NCI-H345 (cell line): ENCODE data around the gene ABAT.
"Not testable (repeated sequence)": the region's sequence is repeated elsewhere in the genome, so short reads cannot be mapped to it uniquely, and the experiment has no call there.

ENCODE experiments used
- DNase-seq: peaks from one replicate; lab custom pipeline; 2025; lab: John Stamatoyannopoulos, UW

The ABAT gene

DNA sequence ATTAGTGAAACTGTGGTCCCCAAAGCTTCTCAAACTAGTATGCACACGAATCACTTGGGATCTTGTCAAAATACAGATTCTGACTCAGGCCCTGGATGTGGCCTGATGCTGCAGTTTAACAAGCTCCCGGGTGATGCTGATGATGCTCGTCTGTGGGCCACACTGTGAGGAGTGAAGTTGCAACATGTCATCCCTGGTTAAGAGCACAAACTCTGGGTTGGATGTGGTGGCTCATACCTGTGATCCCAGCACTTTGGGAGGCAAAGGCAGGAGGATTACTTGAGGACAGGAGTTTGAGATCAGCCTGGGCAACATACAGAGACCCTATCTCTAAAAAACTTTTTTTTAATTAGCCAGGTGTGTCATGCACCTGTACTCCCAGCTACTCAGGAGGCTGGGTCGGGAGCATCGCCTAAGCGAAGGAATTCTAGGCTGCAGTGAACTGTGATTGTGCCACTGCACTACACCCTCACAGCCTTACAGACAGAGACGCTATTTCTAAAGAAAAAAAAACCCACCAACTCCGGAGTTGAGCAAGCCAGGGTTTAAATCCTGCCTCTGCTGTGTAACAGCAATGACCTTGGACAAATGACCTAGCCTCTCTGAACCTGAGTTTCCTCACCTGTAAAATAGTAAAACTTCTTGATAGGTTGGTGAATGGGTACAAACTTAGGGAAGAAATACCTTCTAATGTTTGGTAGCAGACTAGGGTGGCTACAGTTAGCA is 24.4 kb upstream of the ABAT start:
- no peak for DNase-seq

DNA sequence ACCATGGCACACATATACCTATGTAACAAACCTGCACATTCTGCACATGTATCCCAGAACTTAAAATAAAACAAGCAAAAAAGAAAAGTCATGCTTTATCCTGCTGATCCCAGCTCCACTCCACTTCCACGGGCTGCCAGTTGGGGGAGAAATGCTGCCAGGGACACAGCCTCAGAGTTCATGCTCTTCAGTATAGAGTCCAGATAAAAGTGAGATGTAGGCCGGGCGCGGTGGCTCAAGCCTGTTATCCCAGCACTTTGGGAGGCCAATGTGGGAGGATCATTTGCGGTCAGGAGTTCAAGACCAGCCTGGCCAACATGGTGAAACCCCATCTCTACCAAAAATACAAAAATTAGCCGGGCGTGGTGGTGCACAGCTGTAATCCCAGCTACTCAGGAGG is 22.5 kb upstream of the ABAT start:
- DNase-seq = not testable (repeated sequence)

DNA sequence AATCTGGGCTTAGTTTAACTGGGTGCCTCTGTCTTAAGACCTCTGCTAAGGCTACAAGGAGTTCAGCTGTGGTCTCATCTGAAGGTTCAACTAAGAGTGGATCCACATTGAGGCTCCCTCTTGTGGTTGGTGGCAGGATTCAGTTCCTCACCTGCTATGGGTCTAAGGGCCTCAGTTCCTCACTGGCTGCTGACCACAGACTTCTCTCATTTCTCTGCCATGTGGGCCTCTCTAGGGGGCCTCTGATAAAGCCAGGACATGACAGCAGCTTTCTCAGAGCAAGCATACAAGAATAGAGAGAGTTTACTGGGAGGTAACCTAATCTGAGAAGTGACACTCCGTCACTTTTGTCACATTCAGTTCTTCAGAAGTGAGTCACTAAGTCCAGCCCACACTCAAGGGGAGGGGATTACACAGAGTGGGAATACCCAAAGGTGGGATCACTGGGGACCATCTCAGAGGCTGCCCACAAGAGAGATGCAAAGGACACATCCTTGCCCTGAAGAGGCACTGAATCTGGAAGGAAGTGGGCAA is 19.2 kb upstream of the ABAT start:
- DNase-seq = peak; percentile 45

DNA sequence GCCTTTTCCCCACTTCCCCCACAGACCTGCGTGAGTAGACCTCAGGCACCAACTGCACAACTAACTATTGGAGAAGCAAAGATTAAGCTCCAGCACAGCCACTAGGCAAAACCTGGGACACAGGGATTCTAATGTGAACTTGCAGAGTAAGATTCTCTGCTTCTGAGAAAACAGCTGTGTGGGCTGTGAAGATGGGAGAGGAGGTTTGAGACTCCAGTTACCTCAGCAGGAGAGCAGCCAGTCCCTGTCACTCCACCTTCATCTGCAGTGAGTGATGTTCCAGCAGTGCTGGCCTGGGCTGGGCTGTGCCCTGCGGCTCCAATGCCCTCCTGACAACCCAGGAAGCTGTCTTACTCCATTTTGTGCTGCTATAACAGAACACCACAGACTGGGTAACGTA is 18.0 kb upstream of the ABAT start:
- no peak for DNase-seq

DNA sequence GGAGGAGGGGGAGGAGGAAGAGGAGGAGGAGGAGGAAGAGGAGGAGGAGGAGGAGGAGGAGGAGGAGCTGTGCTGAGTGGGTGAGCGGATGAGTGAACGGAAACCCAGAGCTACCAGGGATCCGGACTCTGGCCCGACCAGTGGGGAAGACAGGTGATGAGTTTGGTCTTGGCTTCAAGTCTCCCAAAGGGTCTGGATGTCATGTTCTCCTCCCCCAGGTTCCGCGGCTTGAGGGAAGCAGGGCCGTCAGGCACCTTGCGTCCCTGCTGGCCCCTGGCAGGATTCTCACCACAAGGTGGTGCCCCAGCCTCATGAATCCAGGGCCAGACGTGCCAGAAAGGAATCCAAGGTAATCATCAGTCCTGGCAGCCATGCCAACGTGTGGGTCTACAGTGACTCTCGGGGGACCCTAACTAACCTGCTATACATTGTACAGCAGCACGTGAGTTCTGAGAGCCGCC is 13.5 kb upstream of the ABAT start:
- DNase-seq = peak; percentile 75

DNA sequence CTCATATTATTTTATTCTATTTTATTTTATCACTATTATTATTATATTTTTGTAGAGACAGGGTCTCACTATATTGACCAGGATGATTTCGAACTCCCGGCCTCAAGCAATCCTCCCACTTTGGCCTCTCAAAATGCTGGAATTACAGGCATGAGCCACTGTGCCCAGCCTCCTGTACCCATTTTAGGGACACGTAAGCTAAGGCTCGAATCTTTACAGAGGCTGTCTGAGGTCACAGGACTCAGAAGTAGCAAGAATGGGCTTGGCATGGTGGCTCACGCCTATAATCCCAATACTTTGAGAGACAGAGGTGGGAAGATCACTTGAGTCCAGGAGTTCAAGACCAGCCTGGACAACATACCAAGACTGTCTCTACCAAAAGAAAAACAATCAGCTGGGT is 12.7 kb upstream of the ABAT start:
- no peak for DNase-seq

DNA sequence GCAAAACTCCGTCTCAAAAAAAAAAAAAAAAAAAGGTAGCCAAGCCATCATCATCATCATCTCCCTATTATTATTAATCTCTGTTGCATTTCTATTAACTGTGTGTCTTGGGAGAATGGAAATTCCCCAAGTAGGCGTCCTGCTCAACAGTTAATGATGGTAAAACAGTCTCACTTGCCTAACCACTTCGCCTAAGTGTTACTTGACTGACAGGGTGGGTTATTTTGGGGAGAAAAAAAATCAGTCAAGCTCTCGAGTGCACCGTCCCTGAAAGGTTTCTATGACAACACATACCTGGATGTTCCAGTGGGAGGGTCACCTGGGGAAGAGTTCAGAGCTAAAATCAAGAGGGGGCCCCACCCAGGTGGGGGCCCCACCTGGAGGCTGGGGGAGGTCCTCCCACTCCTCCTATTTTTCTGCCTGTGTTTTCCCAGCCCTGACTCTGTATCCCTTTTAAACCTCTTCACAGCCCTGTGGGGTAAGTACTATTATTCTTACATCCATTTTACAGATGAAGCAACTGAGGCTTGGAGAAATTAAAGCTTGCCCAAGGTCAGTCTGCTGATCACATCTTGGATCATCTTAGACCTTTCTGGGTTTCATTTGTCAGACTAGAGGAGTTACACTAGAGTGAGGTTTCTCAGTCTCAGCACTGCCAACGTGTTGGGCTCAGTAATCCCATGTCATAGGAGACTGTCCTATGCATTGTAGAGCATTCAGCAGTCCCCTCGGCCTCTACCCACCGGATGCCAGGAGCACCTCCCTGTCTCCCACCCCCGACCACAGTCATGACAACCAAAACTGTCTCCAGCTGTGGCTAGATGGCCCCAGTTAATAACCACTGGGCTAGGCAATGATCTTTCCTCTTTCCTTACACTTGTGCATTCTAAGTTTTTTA is 11.0 kb upstream of the ABAT start:
- no peak for DNase-seq

DNA sequence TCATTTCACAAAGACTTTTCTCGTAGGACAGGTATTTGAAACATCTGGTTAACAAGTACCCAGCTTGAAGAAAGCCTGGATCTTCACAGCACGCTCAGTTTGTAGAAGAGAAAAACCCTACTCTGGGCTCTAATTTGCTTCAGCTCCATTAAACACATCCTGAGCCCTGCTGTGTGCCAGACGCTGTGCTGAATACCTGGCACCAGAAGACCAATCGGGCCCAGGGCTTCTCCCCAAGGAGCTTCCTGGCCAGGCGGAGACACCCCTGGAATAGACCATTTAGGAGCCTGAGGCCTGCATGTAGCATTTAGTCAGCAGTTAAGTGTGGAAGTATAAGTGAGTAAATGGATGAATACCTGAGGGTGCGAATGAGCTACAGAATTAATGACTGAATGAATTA is 8.9 kb upstream of the ABAT start:
- DNase-seq = no peak

DNA sequence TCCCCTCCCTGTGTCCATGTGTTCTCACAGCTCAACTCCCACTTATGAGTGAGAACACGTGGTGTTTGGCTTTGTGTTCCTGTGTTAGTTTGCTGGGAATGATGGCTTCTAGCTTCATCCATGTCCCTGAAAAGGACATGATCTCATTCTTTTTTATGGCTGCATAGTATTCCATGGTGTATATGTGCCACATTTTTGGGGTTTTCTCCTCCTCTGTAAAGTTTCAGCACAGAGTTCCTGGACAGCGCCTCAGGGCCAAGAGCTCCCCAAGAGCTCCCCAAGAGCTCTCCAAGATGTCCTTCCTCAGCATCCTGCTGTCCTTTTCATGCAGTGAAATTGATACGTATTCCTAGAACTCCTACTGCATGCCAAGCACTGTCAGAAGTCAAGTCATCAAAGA is 6.9 kb upstream of the ABAT start:
- no peak for DNase-seq

DNA sequence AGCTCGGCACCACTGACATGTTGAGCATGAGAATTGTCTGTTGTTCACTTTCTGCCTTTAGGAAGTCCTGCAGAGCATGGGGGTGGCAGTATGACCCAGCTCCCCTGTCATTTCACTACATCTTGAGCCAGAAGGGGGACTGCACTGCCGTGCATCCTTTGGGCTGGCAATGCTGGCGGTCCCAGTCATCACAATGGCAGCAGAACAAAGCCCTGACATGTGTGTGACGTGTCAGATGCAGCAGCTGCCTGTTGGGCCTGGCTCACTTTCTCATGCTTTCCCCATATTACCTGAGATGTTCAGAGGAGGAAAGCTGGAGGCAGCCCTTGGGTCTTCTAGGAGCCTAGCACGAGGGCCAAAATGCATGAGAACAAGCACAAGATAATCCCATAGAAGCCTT is 6.3 kb upstream of the ABAT start:
- DNase-seq = no peak

DNA sequence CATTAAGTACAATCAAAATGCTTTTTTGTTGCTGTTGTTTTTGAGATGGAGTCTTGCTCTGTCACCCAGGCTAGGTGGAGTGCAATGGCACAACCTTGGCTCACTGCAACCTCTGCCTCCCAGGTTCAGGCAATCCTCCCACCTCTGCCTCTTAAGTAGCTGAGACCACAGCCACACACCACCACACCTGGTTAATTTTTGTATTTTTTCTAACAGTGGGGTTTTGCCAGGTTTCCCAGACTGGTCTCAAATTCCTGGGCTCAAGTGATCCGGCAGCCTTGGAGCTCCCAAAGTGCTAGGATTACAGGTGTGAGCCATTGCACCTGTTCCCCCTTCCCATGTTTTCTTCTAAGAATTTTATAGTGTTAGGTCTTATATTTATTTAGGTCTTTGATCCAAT is 4.9 kb upstream of the ABAT start:
- no peak for DNase-seq

DNA sequence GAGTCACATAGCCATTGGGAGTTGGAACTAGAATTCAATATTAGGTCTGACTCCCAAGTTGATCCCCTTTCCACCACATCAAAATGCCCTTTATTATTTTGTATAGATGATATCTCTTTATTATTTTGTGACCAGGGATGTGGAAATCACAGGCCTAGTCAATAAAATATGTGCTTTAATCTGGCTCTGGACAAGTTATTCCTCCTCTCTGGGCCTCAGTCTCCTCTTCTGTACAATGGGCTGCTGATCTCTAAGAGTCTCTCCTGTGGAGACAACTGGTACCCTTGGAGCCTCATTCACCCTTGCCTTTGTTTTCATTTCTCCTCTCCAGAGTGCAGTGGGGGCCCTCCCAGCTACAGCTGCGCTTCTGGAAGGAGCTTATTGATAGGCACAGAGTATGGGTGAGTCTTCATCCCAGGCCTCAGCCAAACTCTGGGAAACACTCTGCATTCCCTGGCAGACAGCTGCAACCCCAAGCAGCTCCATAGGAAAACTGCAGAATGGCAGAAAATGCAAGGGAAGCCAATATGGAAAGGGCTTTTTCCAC is 4.3 kb upstream of the ABAT start:
- no peak for DNase-seq

DNA sequence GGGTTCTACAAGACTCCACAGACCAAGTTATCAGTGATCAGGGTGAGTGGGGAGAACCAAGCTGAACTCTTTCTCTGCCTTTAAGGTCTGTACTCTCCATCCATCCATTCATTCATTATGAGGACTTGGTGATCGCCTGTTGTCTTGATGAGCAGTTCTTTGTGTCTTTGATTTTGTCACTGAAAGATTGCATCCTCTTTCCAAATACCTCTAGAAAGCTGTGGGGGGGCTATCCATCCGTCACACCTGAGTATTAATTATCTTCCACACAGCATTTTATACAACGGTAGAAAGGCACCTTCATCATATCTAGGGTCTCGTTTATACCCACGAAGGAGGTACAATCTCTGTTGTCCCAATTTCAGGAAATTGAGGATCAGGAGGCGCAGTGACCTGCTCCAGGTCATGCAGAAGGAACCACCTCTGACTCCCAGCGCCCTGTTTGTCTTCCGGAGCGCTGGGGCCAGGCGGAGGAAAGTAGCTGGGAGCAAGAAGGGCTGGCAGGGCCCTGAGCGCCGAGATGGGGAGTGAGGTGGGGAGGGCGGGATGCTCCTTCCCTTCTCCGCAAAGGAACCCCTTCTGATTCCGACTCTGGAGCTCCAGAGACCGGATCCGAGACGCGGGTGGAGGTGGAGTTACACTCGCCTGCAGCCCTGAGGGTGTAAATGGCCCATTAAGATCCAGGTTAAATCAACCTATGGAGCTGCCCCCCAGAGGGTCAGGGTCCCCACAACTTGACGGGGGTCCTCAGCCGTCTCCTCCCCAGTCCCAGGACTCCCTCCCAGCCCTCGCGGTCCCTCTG is 605 bp upstream of the ABAT start:
- peak; percentile 62 for DNase-seq

DNA sequence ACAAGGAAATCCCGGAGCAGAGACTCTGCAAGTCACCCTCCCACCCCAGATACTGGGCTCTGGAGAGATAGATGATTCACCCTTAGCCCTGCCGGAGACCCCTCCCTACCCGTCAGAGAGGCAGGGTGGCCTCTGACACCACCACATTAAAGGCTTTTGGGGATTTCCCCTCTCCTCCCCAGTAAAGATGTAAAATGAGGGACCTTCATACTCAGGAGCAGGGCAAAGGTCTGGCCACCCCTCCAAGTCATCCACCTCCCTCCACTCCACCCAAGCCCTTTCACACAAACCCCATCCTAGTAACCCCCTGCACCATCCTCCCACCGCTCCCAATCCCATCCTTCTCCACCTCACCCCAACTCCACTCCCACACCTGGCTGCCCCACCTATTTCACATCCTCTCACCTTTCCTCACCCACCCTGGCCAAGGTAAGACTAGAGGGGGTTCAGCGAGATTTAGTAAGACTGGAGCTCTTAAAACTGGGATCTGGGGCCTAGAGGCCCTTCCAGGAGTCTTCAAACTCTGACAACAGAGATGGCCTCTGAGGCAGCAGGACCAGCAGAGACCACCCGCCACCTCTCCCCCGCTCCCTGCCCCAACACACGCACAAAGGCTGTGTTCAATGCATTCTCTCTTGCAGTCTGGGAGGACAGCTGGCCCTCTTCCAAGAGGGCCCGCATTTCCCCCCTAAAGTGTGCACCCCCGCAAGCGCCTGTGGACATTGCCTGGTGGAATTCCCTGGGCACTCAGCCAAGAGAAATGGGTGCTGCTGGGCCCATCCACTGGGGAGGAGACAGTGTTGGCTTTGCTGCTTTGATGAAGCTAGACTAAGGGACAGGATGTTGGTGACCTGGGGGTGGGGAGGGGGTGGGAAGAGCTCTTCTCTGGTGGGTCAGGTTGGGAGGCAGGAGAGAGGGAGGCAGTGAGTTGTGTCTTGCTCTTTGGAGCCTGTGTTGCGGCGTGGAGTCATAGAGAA is 1.1 kb downstream of the ABAT start:
- DNase-seq = peak; percentile 32

DNA sequence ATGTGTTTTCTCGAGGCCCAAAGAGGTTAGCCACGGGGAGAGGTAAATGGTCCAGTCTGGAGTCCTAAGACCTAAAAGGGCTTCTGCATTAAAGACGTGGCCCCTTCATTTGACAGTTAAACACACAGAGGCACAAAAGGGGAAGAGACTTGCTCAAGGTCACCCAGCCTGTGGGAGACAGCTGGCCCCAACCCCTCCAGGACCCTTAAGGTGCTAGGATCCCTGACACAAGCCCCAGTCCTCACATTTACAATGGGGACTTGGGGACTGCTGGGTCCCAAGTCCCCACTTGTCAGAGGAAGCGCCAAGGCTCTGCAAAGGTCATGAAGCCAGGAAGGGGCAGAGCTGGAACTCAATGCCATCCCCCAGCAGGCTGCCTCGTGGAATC is 1.7 kb downstream of the ABAT start:
- DNase-seq = no peak

DNA sequence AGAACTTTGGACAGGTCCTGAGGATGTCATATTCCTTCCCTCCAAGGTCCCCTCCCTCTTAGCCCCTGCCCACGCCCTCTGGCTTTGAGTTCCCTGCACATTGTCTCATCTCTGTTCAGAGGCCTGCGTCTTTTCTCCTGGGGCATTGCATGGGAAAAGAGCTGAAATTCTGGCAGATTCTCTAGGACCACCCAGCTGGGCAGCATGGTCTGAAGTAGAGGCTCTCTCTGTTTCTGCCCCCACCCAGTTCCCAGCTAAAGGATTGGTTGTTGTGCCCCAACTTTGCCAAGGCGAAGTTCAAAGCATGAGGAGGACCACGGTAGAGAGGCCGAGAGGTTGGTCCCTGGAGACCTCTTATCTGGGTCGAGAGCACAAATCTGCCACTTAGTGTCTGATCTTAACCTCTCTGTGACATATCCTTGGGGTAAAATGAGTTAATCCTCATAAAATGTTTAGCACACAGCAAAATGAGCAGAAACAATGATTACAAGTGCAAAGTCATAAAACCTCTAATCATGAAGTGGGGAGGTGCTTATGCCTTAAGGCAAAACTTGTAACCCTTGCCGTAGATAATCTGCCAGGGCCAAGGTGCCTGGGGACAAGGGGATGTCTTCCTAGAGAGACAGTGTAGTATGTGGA is 2.4 kb downstream of the ABAT start:
- DNase-seq = no peak

DNA sequence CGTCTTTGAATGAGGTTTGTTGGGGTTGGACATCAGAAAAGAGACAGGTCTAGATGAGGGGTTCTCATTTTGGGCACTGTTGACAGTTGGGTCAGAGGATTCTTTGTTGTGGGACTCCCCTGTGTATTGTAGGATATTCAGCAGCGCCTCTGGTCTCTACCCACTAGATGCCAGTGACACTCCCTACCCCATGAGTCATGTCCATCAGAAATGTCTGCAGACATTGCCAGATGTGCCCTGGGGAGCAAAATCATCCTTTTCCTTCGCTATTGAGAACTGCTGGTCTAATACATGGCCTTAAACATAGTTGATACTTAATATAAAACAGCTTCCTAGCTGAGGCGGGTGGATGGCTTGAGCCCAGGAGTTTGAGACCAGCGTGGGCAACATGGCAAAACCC is 3.1 kb downstream of the ABAT start:
- no peak for DNase-seq

DNA sequence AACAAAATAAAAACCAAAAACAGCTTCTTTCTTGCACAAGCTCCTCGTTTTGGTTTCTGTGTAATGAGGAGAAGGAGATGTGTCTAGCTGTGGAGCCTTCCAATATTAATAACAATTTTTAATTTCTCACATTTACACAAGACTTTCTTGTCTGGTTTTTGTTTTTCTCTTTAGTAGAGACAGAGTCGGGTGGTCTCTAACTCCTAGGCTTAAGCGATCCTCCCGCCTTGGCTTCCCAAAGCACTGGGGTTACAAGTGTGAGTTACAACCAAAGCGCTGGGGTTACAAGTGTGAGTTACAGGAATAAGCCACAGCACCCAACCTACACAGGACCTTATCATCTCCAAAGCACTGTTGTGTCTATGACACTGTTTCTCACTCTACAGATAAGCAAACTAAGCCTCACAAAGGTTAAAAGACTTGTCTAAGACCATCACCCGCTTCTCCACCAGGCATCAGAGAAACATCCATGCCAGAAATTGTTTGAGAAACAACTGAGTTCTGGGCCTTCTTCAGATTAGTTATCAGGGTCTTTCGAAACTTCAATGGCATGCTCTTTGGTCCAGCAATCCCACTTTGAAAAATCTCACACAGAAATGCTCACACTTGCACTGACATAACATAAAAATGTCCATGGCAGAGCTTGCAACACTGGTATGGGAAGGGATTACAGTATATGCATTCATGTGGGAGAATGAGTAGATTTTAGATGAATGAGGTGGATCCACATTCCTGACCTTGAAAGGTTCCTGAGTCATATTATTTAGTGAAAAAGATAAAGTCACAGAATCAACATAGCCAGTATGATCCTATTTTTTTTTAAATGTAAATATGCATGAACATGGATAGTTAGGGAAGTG is 3.9 kb downstream of the ABAT start:
- no peak for DNase-seq

DNA sequence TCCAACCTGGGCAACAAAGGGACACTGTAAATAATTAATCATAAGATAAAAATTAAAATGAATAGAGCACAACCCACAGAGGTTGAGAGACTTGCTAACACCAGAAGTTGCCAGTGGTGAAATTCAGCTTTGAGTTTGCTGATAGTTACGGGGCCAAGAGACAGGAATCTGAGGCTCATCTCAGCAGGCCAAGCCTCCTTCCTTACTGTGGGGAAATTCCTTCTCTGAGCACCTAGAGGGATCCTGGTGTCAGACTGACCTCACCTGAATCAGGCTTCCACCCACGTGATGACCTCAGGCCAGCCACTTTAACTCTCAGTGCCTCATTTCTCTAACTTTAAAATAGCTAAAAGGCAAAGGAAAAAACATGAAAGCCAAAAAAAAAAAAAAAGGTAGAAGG is 4.7 kb downstream of the ABAT start:
- DNase-seq = no peak
